ENCODE measurements around the gene XPO6.
A peak's percentile ranks its signal among the peaks of the same experiment; 100 is the strongest.

XPO6 gene

DNA sequence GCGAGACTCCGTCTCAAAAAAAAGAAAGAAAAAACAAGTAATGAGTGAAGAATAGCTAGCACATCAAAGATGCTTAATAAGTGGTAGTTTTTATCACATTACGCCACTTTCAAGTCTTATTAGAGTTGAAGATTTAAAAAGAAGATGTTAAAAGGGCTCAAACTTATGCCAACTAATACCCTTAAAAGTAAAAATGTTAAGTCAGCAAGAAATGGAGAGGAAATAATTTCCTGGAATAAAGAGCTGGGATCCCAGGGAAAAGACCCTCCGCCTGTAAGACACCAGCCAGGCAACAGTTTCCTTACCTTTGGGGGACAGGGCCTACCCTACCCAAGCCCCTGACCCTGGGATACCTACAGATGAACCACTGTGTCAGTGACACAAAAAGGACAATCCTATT, 3.6 kb downstream of the XPO6 start:
- Histone ChIP-seq H3K4me1 (ENCODE audit: control insufficient read depth, insufficient read depth, low read length) (peaks cover 18% of the 10 kb centered on the region), H3K9me3 (ENCODE audit: control insufficient read depth, low read length) (no peaks in the 10 kb centered on the region), H3K4me3 (ENCODE audit: low read length) (no peak overlapping the region), H3K27me3 (replicated peaks; ENCODE audit: control insufficient read depth, insufficient read depth, low read length) (no peaks in the 10 kb centered on the region), H3K36me3 (ENCODE audit: control insufficient read depth, insufficient read depth, low read length, severe bottlenecking) (peaks cover 35% of the 10 kb centered on the region), H3K9ac (ENCODE audit: low read length) (no peak overlapping the region)
- no peak for DNase-seq (ENCODE audit: low read depth)

DNA sequence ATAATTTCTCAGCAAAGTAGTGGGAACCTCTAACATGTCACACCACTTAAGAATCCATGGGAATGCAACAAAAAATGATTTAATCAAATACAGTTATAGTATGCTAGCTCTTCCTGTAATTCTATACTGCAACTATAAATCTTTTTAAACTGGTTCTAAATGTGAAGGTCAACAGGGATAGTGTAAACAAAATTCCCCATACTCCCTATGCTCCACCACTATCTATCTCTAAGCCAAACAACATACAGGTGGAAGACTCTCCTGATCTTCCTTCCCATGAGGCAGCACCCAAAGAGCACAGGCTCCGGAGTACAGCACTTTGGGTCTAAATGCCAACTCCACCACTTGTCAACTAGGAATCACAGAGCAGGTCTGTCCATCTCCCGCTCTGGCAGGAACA, 4.4 kb downstream of the XPO6 start:
- Histone ChIP-seq H3K36me3 (ENCODE audit: control insufficient read depth, insufficient read depth, low read length, severe bottlenecking) (peaks cover 42% of the 10 kb centered on the region), H3K9ac (ENCODE audit: low read length) (no peak overlapping the region), H3K4me1 (ENCODE audit: control insufficient read depth, insufficient read depth, low read length) (peaks cover 17% of the 10 kb centered on the region), H3K27me3 (replicated peaks; ENCODE audit: control insufficient read depth, insufficient read depth, low read length) (no peaks in the 10 kb centered on the region), H3K9me3 (ENCODE audit: control insufficient read depth, low read length) (no peaks in the 10 kb centered on the region), H3K4me3 (ENCODE audit: low read length) (no peak overlapping the region)
- no peak for DNase-seq (ENCODE audit: low read depth)

DNA sequence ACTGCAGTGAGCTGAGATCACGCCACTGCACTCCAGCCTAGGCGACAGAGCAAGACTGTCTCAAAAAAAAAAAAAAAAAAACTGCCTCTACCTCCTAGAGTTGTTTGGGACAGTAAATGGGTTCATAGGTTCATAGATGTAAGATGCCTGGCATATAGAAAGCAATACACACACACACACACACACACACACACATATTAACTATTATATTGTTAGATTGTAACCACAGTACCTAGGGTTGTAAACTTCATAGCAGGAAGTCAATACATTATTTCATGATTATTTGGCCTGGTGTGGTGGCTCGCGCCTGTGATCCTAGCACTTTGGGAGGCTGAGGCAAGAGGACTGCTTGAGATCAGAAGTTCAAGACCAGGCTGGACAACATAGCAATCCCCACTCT, 5.8 kb downstream of the XPO6 start:
- Histone ChIP-seq H3K9me3 (ENCODE audit: control insufficient read depth, low read length) (no peaks in the 10 kb centered on the region), H3K27me3 (replicated peaks; ENCODE audit: control insufficient read depth, insufficient read depth, low read length) (no peaks in the 10 kb centered on the region), H3K36me3 (ENCODE audit: control insufficient read depth, insufficient read depth, low read length, severe bottlenecking) (peaks cover 54% of the 10 kb centered on the region), H3K4me1 (ENCODE audit: control insufficient read depth, insufficient read depth, low read length) (peaks cover 15% of the 10 kb centered on the region), H3K9ac (ENCODE audit: low read length) (no peak overlapping the region), H3K4me3 (ENCODE audit: low read length) (no peak overlapping the region)
- DNase-seq (ENCODE audit: low read depth): no peak

DNA sequence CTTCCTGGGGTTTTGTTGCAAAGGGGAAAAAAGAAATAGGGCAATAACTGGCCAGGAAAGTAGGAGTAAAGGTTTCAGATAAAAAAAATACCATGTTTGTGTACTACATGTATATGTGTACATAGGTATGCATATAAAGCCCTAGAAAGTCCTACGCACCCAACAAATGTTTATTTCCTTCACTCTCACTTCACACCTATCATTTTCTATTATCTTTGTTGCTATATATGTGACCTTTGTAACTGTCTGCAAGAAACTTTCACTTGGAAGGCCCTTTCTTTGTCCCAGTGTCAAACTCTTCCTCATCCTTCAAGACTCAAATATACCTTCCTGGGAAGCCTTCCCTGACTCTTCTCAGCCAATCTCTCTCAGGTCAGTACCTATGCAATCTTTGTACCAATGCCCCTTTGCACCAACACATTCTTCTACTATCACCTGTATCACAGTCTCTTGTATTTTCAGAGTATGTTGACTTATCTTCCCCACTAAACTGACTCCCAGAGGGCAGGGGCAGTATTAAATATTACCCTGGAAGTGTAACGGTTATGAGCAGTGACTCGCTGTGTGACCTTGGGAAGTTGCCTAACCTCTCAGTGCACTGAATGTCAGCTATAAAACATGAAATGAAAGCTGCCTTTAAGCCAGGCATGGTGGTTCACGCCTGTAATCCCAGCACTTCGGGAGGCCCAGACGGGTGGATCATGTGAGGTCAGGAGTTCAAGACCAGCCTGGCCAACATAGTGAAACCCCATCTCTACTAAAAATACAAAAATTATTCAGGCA, 6.5 kb downstream of the XPO6 start:
- H3K27me3 ChIP-seq (replicated peaks; ENCODE audit: control insufficient read depth, insufficient read depth, low read length): no peaks in the 10 kb centered on the region
- H3K36me3 ChIP-seq (ENCODE audit: control insufficient read depth, insufficient read depth, low read length, severe bottlenecking): peaks cover 60% of the 10 kb centered on the region
- H3K9ac ChIP-seq (ENCODE audit: low read length): no peak overlapping the region
- no peak for DNase-seq (ENCODE audit: low read depth)
- H3K4me3 ChIP-seq (ENCODE audit: low read length): no peak overlapping the region
- H3K9me3 ChIP-seq (ENCODE audit: control insufficient read depth, low read length): no peaks in the 10 kb centered on the region
- H3K4me1 ChIP-seq (ENCODE audit: control insufficient read depth, insufficient read depth, low read length): peaks cover 9% of the 10 kb centered on the region

DNA sequence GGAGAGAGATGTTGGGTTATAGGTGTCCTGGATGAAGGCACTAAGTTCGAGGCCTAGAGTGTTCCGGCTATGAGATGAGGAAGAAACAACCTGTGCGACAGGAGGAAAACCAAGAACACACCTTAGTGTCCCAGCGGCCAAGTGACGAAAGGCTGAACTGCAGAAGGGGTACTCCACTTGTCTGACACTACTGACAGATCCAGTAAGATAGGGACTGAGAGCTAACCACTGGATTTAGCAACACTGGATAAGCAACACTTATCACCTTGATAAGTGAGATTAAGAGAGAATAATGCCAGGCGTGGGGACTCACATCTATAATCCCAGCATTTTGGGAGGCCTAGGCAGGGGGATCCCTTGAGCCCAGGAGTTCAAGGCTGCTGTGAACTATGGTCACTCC, 7.1 kb downstream of the XPO6 start:
- Histone ChIP-seq H3K4me3 (ENCODE audit: low read length) (no peak overlapping the region), H3K4me1 (ENCODE audit: control insufficient read depth, insufficient read depth, low read length) (peaks cover 6% of the 10 kb centered on the region), H3K36me3 (ENCODE audit: control insufficient read depth, insufficient read depth, low read length, severe bottlenecking) (peaks cover 60% of the 10 kb centered on the region), H3K9ac (ENCODE audit: low read length) (no peak overlapping the region), H3K27me3 (replicated peaks; ENCODE audit: control insufficient read depth, insufficient read depth, low read length) (no peaks in the 10 kb centered on the region), H3K9me3 (ENCODE audit: control insufficient read depth, low read length) (no peaks in the 10 kb centered on the region)
- DNase-seq (ENCODE audit: low read depth): no peak

DNA sequence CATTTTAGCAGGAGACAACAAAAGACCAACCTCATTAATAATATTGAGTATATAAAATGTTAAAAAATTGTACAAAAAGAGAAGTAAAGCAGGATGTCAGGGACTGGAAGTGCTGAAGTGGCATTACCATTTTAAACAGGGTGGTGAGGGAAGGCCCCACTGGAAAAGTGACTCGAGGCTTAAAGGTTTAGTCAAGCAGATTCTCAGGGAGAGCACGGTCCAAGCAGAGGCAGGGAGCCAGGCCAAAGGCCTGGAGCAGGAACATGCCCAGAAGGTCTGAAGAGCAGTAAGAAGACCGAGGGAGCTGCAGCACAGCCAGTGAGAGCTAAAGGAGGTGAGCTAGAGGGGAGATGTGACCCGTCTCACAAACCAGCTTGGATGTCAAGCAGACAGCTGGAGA, 7.6 kb downstream of the XPO6 start:
- Histone ChIP-seq H3K4me3 (ENCODE audit: low read length) (no peak overlapping the region), H3K9ac (ENCODE audit: low read length) (no peak overlapping the region), H3K9me3 (ENCODE audit: control insufficient read depth, low read length) (no peaks in the 10 kb centered on the region), H3K4me1 (ENCODE audit: control insufficient read depth, insufficient read depth, low read length) (peaks cover 6% of the 10 kb centered on the region), H3K27me3 (replicated peaks; ENCODE audit: control insufficient read depth, insufficient read depth, low read length) (no peaks in the 10 kb centered on the region), H3K36me3 (ENCODE audit: control insufficient read depth, insufficient read depth, low read length, severe bottlenecking) (peaks cover 60% of the 10 kb centered on the region)
- DNase-seq (ENCODE audit: low read depth): no peak

DNA sequence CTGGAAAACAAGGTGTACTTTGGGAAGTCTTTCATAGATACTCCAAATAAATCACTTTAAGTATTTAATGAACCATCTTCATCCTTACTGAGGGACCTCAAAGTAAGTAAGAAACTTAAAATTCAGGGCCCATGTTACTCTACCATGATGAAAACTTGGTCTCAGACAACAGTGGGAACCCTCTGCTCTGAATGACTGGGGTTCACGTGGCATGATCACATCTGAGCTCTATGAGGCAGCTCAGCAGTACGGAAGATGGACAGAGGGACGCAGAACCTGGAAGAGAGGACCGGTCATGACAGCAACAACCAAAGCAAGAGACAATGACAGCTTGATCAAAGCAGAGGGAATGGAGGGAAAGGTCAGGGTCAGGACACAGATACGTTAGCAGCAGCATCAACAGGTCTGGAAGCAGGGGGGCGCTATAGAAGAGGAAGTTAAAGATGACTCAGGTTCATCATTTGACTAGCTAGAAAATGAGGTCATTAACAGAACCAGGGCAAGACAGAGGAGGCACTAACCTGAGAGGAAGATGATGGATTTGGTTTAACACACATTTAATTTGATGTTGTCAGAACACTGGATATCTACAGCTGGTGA, 9.5 kb downstream of the XPO6 start:
- DNase-seq (ENCODE audit: low read depth): no peak
- Histone ChIP-seq H3K9ac (ENCODE audit: low read length) (no peak overlapping the region), H3K4me3 (ENCODE audit: low read length) (no peak overlapping the region), H3K27me3 (replicated peaks; ENCODE audit: control insufficient read depth, insufficient read depth, low read length) (no peaks in the 10 kb centered on the region), H3K36me3 (ENCODE audit: control insufficient read depth, insufficient read depth, low read length, severe bottlenecking) (peaks cover 47% of the 10 kb centered on the region), H3K4me1 (ENCODE audit: control insufficient read depth, insufficient read depth, low read length) (peaks cover 2% of the 10 kb centered on the region), H3K9me3 (ENCODE audit: control insufficient read depth, low read length) (no peaks in the 10 kb centered on the region)

DNA sequence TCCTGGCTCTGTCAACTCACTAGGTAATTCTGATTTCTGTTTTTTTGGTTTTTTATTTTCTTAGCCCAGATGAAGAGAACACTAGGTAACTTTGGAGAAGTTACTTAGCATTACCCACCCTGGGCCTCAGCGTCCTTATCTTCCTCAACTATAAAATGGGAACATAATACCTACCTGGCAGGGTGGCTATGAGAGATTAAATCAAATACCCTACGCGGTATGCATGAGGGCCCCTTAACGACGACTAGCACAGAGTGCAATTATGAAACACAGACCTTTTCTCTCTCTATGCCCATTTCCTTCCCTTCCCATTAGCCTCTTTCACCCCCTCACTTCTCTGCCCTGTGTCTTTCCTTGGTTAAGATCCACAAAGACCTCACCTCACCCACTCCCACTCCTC, 11.1 kb downstream of the XPO6 start:
- no peak overlapping the region for H3K4me3 ChIP-seq (ENCODE audit: low read length)
- no peaks in the 10 kb centered on the region for H3K27me3 ChIP-seq (replicated peaks; ENCODE audit: control insufficient read depth, insufficient read depth, low read length)
- H3K4me1 ChIP-seq (ENCODE audit: control insufficient read depth, insufficient read depth, low read length): peaks cover 2% of the 10 kb centered on the region
- peaks cover 46% of the 10 kb centered on the region for H3K36me3 ChIP-seq (ENCODE audit: control insufficient read depth, insufficient read depth, low read length, severe bottlenecking)
- no peaks in the 10 kb centered on the region for H3K9me3 ChIP-seq (ENCODE audit: control insufficient read depth, low read length)
- no peak overlapping the region for H3K9ac ChIP-seq (ENCODE audit: low read length)
- DNase-seq (ENCODE audit: low read depth): no peak

DNA sequence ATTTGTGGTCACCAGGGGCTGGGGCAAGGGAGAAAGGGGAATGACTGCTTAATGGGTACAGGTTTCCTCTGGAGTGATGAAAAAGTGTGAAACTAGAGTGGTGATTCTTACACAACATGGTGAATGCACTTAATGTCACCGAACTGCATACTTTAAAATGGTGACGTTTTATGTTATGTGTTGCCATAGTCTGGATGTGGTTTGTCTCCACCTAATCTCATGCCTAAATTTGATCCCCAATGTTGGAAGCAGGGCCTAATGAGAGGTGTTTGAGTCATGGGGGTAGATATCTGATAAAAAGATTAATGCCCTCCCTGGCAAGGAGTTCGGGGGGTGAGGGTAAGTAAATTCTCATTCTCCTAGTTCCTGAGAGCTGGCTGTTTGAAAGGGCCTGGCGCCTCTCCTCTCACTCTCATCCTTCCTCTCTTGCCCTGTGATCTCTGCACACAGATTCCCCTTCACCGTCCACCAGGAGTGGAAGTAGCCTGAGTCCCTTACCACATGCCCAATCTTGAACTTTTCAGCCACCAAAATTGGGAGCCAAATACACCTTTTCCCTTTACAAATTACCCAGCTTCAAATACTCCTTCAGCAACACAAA, 15.3 kb downstream of the XPO6 start:
- Histone ChIP-seq H3K9ac (ENCODE audit: low read length) (no peak overlapping the region), H3K27me3 (replicated peaks; ENCODE audit: control insufficient read depth, insufficient read depth, low read length) (no peaks in the 10 kb centered on the region), H3K36me3 (ENCODE audit: control insufficient read depth, insufficient read depth, low read length, severe bottlenecking) (peaks cover 17% of the 10 kb centered on the region), H3K4me1 (ENCODE audit: control insufficient read depth, insufficient read depth, low read length) (peaks cover 19% of the 10 kb centered on the region), H3K4me3 (ENCODE audit: low read length) (no peak overlapping the region), H3K9me3 (ENCODE audit: control insufficient read depth, low read length) (no peaks in the 10 kb centered on the region)
- DNase-seq (ENCODE audit: low read depth): no peak

DNA sequence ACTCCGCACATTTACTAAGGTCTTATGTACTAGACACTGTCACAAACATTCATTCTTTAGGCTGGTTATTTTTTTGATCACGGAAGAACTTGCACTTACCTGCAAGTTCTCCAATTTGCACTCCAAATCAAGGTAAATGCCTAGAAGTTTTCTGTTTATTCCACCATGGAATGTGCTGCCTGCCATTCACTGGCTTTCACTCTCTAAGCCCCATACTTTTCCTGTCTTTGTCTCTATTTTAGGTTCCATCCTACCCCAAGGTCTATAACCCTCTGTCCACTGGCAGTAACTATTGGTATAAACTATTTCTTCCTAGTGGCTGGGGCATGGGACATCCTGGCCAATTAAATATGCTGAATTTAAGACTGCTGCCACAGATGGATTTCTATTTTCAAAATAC, 15.9 kb downstream of the XPO6 start:
- Histone ChIP-seq H3K4me3 (ENCODE audit: low read length) (no peak overlapping the region), H3K4me1 (ENCODE audit: control insufficient read depth, insufficient read depth, low read length) (peaks cover 19% of the 10 kb centered on the region), H3K9me3 (ENCODE audit: control insufficient read depth, low read length) (no peaks in the 10 kb centered on the region), H3K36me3 (ENCODE audit: control insufficient read depth, insufficient read depth, low read length, severe bottlenecking) (peaks cover 11% of the 10 kb centered on the region), H3K9ac (ENCODE audit: low read length) (no peak overlapping the region), H3K27me3 (replicated peaks; ENCODE audit: control insufficient read depth, insufficient read depth, low read length) (no peaks in the 10 kb centered on the region)
- DNase-seq (ENCODE audit: low read depth): no peak

DNA sequence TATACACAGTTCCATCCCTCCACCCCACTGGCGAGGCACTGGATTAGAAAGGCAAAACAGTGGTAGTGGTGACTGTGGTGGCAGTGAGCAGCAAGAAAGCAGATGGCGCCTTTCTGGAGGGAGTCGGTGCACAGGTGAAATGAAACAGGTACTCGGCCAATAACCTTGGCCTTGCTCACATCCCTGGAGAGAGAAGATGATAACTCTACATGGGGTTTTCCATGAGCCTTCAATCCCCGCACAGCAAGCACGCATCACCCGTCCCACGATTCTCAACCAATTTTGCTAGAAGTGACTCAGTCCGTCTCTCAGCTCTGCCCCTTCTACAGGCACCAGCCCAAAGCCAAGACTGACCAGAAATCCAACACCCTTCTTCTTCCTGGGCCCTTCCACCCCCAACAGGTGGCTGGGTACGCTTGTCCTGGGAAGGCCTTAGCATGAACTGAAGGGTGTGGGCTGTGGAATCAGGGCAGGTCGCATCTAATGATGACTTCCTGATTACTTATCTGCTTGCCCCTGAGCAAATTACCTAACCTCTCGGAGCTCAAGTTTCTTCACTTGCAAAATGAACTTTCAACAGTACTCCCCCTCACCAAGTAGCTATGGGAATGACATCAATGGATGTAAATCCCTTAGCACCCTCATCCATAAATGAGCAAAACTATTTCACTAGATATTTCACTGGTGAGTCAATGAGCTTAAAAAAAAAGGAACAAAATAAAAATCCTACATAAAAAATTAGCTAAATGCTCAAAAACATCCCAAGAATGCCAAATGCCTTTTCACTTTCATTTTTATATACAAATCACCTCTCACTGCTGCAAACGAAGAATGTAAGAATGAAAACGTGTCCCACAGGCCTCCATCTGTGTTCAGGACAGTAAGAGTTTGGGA, 18.0 kb downstream of the XPO6 start:
- peak overlapping the region; percentile 64 for H3K9ac ChIP-seq (ENCODE audit: low read length)

More for the DNA sequence above, 18.0 kb downstream of the XPO6 start:
- no peaks in the 10 kb centered on the region for H3K27me3 ChIP-seq (replicated peaks; ENCODE audit: control insufficient read depth, insufficient read depth, low read length)
- H3K4me3 ChIP-seq (ENCODE audit: low read length): peak overlapping the region; percentile 57
- H3K9me3 ChIP-seq (ENCODE audit: control insufficient read depth, low read length): no peaks in the 10 kb centered on the region
- peaks cover 24% of the 10 kb centered on the region for H3K4me1 ChIP-seq (ENCODE audit: control insufficient read depth, insufficient read depth, low read length)
- peaks cover 7% of the 10 kb centered on the region for H3K36me3 ChIP-seq (ENCODE audit: control insufficient read depth, insufficient read depth, low read length, severe bottlenecking)
- DNase-seq (ENCODE audit: low read depth): peak; percentile 82

All from adipocyte (in vitro differentiated cells).